Skin epidermis (tissue), 12 donors: ENCODE measurements around the gene JAGN1.

Experiments used
- H3K27ac ChIP-seq, 21 experiments: fragments of 200-600 bp; sonication (generic) in 11 of 21; one replicate each; pipeline ENCODE4 v1.5.0; 2020; ENCODE audit warnings: mild to moderate bottlenecking in 3 of 21, inconsistent platforms in 2 of 21, moderate library complexity in 2 of 21
- H3K4me3 ChIP-seq, 7 experiments: fragments of 200-600 bp; sonication (generic) in 2 of 7; one replicate each; pipeline ENCODE4 v1.5.0; 2020; ENCODE audit warnings: inconsistent platforms in 2 of 7, mild to moderate bottlenecking in 2 of 7, moderate library complexity in 1 of 7

JAGN1 gene

GRCh38 chr3:9914559-9915253, 24.3 kb downstream of the JAGN1 start:
- Histone ChIP-seq H3K27ac (peak overlapping the region in 18 of 21 experiments; percentile 66 to 91 (median 83)), H3K4me3 (peak overlapping the region; percentile 34 to 60 (median 51))

- H3K4me3 ChIP-seq, result peak overlapping the region; percentile 34 to 60 (median 51)
- peak overlapping the region; percentile 57 to 91 (median 83) for H3K27ac ChIP-seq
Observed at GRCh38 chr3:9915254-9916141, 25.1 kb downstream of the JAGN1 start.

- peak overlapping the region; percentile 29 to 60 (median 51) for H3K4me3 ChIP-seq
- peak overlapping the region in 20 of 21 experiments; percentile 34 to 91 (median 83) for H3K27ac ChIP-seq
Observed at GRCh38 chr3:9916346-9916733, 25.9 kb downstream of the JAGN1 start.

GRCh38 chr3:9916734-9917680, 26.6 kb downstream of the JAGN1 start, which contains the start of gene IL17RC:
TSS of gene IL17RC (plus strand) at chr3:9917098. CDS start at chr3:9917316, 218 bp downstream.
- H3K4me3 ChIP-seq, result peak within 1 kb of the TSS; percentile 29 to 60 (median 51)
- peak within 1 kb of the TSS; percentile 57 to 91 (median 83) for H3K27ac ChIP-seq

- Histone ChIP-seq H3K4me3 (peak overlapping the region in 3 of 7 experiments; percentile 41 to 51 (median 51)), H3K27ac (peak overlapping the region in 15 of 21 experiments; percentile 66 to 91 (median 86))
Observed at GRCh38 chr3:9917820-9918219, 27.4 kb downstream of the JAGN1 start.

GRCh38 chr3:9918261-9919038, 28.0 kb downstream of the JAGN1 start:
- H3K27ac ChIP-seq, result peak overlapping the region in 8 of 21 experiments; percentile 10 to 91 (median 84)

GRCh38 chr3:9928158-9928557, 37.7 kb downstream of the JAGN1 start:
- H3K4me3 ChIP-seq, result no peak overlapping the region
- H3K27ac ChIP-seq, result no peak overlapping the region

More at GRCh38 chr3:9918261-9919038, 28.0 kb downstream of the JAGN1 start:
- H3K4me3 ChIP-seq, result no peak overlapping the region

GRCh38 chr3:9930804-9931418, 40.5 kb downstream of the JAGN1 start:
- H3K4me3 ChIP-seq, result no peak overlapping the region
- H3K27ac ChIP-seq, result no peak overlapping the region

GRCh38 chr3:9932535-9932842, 42.1 kb downstream of the JAGN1 start:
- Histone ChIP-seq H3K4me3 (peak overlapping the region; percentile 40 to 82 (median 55)), H3K27ac (peak overlapping the region; percentile 50 to 97 (median 93))

- Histone ChIP-seq H3K27ac (peak overlapping the region; percentile 50 to 97 (median 93)), H3K4me3 (peak overlapping the region; percentile 40 to 82 (median 55))
Observed at GRCh38 chr3:9932843-9933560, 42.6 kb downstream of the JAGN1 start.

GRCh38 chr3:9933561-9934234, 43.3 kb downstream of the JAGN1 start, which contains the start of gene CRELD1:
TSS of gene CRELD1 (plus strand) at chr3:9933834. CDS start at chr3:9934439, 605 bp downstream.
- H3K4me3 ChIP-seq, result peak within 1 kb of the TSS; percentile 40 to 82 (median 55)
- H3K27ac ChIP-seq, result peak within 1 kb of the TSS; percentile 50 to 97 (median 93)

- H3K27ac ChIP-seq, result peak overlapping the region; percentile 34 to 97 (median 93)
Observed at GRCh38 chr3:9934235-9934621, 43.8 kb downstream of the JAGN1 start.

GRCh38 chr3:9934993-9935392, 44.6 kb downstream of the JAGN1 start:
- H3K4me3 ChIP-seq, result no peak overlapping the region

More at GRCh38 chr3:9934235-9934621, 43.8 kb downstream of the JAGN1 start:
- H3K4me3 ChIP-seq, result peak overlapping the region; percentile 40 to 82 (median 55)

GRCh38 chr3:9935966-9936510, 45.6 kb downstream of the JAGN1 start:
- H3K4me3 ChIP-seq, result no peak overlapping the region
- H3K27ac ChIP-seq, result no peak overlapping the region

More at GRCh38 chr3:9934993-9935392, 44.6 kb downstream of the JAGN1 start:
- peak overlapping the region in 7 of 21 experiments; percentile 37 to 97 (median 93) for H3K27ac ChIP-seq

- H3K27ac ChIP-seq, result no peak overlapping the region
- no peak overlapping the region for H3K4me3 ChIP-seq
Observed at GRCh38 chr3:9937486-9938238, 47.3 kb downstream of the JAGN1 start.

- H3K4me3 ChIP-seq, result no peak overlapping the region
- H3K27ac ChIP-seq, result no peak overlapping the region
Observed at GRCh38 chr3:9938966-9939365, 48.6 kb downstream of the JAGN1 start.
